AG08395 (cell line): ENCODE measurements around the gene RNMT.
"Not testable (repeated sequence)": the region's sequence is repeated elsewhere in the genome, so short reads cannot be mapped to it uniquely, and the experiment has no call there.

Source experiments
- DNase-seq: peaks from one replicate; pipeline ENCODE4 v3.0.0; 2012; ENCODE audit warnings: mixed read lengths, low spot score

RNMT gene

GRCh38 chr18:13726232-13726971 is at the start of gene RNMT, which contains the start of gene FAM210A:
RNMT (plus strand) TSS chr18:13726673; CDS start chr18:13731518, 4,845 bp downstream.
FAM210A (minus strand) TSS chr18:13726558; CDS start chr18:13682077, 44,481 bp downstream.
- peak; percentile 95 for DNase-seq

DNA sequence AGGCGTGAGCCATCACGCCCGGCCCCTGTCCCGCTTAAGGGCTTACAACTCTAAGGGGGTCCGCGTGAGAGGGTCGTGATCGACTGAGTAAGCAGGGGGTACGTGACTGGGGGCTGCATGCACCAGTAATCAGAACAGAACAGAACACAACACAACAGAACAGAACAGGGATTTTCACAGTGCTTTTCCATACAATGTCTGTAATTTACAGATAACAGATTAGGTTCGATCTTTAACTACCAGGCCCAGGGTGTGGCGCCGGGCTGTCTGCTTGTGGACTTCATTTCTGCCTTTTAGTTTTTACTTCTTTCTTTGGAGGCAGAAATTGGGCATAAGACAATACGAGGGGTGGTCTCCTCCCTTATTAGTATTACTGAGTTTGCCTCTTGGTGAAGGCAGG is 49.1 kb upstream of the RNMT start:
- not testable (repeated sequence) for DNase-seq

DNA sequence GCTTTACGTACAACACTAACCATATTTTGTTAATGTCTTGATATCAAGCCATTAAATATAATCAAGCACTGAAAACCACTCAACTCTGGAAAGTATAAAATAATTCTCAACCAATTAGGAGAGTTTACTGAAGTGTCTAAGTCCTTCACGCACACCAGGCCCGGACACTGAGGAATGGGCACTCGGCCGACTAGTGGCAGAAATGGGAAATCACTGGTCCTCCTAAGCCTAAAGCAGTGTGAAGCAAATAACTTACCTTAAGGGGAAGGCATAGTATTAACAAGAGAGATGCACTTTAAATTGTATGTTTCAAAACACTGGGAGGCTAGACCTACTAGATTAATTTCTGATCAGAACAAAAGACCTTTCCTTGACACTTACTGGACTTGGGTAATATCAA is 45.9 kb upstream of the RNMT start:
- no peak for DNase-seq

DNA sequence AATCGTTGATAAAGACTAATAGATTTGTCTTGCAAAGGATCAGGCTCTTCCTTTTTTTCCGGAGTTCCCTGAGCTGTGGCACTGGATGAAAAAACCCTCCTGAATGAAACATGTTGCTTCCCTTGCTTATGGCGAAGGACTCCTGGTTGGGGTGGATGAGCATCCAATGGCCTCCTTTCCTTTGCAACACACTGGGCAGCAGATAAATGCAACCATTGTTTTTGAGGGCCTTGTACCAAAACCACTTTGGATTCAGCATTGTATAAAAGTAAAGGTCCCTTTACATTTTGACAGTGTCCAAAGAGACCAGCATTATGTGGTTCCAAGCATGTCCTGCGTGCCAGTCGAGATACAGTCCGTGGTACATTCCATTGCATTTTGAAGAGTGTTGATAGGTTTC is 44.8 kb upstream of the RNMT start:
- no peak for DNase-seq

GRCh38 chr18:13684546-13684945 is 41.9 kb upstream of the RNMT start:
- DNase-seq: no peak

GRCh38 chr18:13688191-13689136 is 38.0 kb upstream of the RNMT start:
- no peak for DNase-seq

- DNase-seq: not testable (repeated sequence)
These were observed 36.4 kb upstream of the RNMT start for GRCh38 chr18:13690060-13690459.

DNA sequence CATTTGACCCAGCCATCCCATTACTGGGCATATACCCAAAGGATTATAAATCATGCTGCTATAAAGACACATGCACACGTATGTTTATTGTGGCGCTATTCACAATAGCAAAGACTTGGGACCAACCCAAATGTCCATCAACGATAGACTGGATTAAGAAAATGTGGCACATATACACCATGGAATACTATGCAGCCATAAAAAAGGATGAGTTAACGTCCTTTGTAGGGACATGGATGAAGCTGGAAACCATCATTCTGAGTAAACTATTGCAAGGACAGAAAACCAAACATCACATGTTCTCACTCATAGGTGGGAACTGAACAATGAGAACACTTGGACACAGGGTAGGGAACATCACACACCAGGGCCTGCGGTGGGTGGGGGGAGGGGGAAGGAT is 31.1 kb upstream of the RNMT start:
- not testable (repeated sequence) for DNase-seq

DNA sequence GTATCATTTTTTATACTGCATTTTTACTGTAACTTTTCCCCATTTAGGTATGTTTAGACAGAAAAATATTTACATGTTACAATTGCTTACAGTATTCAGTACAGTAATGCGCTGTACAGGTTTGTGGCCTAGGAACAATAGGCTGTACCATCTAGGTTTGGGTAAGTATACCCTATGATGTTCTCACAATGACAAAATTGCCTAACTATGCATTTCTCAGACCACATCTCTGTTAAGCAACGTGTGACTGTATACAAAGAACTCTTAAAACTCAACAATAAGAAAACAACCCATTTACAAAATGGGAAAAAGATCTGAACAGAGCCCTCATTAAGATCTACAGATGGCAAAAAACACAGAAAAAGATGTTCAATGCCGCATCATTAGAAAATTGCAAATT is 29.5 kb upstream of the RNMT start:
- DNase-seq: no peak

GRCh38 chr18:13700153-13700552 is 26.3 kb upstream of the RNMT start:
- no peak for DNase-seq

- DNase-seq: no peak
These were observed 22.6 kb upstream of the RNMT start for GRCh38 chr18:13703899-13704298.

GRCh38 chr18:13710414-13710831 is 16.1 kb upstream of the RNMT start:
- DNase-seq: no peak

DNA sequence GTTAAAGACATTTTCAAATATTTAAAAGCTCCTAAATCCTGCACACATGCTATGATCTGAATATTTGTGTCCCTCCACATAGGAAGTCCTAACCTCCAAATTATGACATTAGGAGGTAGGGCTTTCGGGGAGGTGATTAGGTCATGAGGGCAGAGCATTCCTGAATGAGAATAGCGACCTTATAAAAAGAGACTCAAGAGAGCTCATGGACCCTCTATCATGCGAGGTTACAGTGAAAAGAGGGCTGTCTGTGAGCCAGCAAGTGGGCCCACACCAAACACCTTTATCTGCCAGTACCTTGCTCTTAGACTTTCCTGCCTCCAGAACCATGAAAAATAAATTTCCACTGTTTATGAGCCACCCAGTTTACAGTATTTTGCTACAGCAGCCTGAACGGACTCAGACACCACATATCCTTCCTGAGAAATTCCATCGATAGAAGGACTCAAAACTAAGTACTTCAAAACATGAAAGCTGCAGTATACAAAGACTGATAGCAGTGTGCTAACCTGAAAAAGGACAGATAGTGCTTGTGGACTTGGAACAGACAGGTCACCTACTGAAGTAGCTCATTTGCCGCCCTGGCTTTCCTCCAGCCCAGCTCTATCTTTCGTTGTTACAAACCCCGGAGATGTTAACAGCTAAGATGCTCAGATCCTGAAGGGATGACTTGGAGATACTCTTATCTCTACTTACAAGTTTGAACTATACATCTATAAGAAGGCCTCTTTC is 13.9 kb upstream of the RNMT start:
- DNase-seq: no peak

- no peak for DNase-seq
These were observed 12.9 kb upstream of the RNMT start for GRCh38 chr18:13713455-13714055.

DNA sequence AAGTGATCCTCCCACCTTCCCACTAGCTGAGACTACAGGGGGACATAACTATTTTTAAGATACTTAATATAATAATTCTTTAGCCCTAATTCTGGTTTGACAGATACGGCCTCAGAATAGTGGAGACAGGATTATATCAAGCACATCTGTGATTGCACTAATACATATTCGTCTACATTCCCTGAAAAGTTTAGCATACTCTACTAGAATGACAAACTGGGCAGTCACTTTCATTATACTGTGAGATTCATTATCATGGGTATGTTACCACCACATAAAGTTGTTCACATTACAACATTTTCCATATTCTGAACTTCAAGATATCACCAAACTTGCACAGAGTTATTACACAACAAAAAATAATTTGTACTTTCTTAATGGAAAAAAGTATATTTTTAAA is 11.1 kb upstream of the RNMT start:
- DNase-seq: no peak

- DNase-seq: no peak
These were observed 9.6 kb upstream of the RNMT start for GRCh38 chr18:13716916-13717315.

- DNase-seq: no peak
These were observed 6.3 kb upstream of the RNMT start for GRCh38 chr18:13720123-13720522.

DNA sequence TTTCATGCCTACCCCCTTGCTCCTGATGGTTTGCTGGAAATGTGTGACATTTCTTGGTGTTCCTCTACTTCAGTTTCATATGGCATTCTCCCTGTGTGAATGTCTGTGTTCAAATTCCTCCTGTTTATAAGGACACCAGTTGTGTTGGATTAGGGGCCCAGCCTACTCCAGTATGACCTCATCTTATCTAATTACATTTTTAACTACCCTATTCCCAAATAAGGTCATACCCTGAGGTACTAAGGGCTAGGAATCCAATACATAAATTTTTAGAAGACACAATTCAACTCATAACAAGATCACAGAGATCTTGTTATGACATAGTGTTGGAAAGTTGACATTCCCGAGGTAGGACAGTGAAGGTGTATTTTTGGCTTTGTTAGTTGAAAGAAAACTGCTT is 5.6 kb upstream of the RNMT start:
- DNase-seq: no peak

- DNase-seq: peak; percentile 16
These were observed 774 bp upstream of the RNMT start for GRCh38 chr18:13725566-13726231.

DNA sequence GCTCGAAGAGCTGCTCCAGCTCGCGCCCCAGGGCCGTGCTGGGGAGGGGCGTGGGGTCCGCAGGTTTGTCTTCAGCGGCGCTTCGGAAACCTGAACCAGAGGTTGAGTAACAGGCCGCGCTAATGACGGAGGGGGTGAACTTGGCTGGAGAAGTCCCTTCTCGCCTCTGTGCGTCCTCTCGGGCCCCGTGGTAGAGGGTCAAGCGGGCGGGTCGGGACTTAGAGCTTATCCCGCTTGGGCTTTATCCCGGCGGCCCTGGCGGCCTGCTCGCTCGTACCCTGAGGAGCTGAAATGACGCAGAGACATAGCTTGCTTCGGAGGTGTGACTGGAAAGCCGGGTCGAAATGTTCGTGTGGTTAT is 479 bp downstream of the RNMT start:
- peak; percentile 35 for DNase-seq

- no peak for DNase-seq
These were observed 4.0 kb downstream of the RNMT start for GRCh38 chr18:13730481-13730880.
